CD4-positive, alpha-beta T cell treated with Interleukin-6 at 100 ng/mL for 8 hours (primary cell): ENCODE data around the gene KRT6B.
"Not testable (repeated sequence)": the region's sequence is repeated elsewhere in the genome, so short reads cannot be mapped to it uniquely, and the experiment has no call there.

ENCODE experiments used
- DNase-seq: peaks from one replicate; pipeline ENCODE4 v3.0.0-alpha.2; 2020; ENCODE audit warnings: mixed read lengths, low spot score

The KRT6B gene

DNA sequence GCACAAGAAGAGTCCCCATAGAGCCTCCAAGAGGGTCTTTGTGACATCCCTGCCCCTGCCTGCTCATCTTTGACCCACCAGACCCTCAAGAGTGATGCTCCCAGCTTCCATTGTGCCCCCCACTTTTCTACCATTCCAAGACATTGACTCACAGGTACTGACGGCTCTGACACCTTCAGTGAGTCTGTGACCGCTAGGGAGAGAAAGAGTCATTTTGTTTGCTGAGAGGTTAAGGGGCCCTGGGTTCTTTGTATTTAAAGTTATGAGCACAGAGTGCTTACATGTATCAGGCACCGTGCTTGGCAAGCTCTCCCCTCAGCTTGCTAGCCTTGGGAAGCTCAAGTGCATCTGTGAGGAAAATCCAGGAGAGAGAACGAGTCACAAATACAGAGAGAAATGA, 38.7 kb downstream of the KRT6B start:
- DNase-seq, result no peak

DNA sequence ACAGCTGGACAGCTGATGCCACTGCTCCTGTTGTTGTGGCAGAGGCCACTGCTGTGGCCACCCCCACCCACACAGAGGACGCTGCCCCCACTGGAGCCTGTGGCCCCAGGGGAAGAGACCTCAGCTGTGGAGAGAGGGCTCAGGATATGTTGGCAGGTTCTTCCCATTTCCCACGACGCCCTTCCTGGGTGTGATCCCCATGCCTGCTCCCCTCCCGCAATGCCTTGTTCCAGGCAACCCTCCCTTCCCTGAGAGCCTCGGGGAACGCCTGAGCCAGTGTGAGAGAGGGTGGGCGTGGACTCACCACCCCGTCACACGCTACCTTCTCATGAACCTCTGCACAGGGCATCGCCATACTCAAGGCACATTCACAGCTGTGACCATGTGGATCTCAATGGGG, 40.1 kb downstream of the KRT6B start:
- DNase-seq, result no peak

- not testable (repeated sequence) for DNase-seq
These were observed 41.2 kb downstream of the KRT6B start for GRCh38 chr12:52410589-52411248.

GRCh38 chr12:52407918-52408317, 44.0 kb downstream of the KRT6B start:
- no peak for DNase-seq

DNA sequence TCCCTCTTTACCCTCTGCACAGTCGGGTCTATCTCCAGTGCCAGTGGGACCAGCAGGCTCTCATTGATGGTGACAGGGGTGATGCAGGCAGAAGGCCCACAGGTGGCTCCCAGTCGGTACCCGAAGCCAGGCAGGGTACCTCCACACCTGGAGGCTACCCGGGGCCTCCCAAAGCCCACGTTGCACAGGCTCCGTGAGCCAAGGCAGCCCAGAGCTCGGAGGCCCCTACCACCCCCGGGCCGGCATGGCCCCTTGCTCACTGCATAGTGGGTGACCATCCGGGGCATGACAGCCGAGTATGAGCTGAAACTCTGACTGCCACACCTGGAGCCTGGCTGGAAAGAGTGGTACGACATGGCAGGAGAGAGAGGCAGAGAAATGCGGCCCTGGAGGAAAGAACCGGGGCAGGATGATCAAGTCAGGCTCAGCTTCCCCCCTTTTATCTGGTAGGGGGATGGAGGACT, 46.0 kb downstream of the KRT6B start, which contains the start of gene KRT82:
Gene KRT82, minus strand, starts transcription at position 414 of the 464 bp plus-strand sequence. Its CDS starts 58 bp downstream, at position 356.
- no peak for DNase-seq

GRCh38 chr12:52404951-52405350, 47.0 kb downstream of the KRT6B start:
- no peak for DNase-seq

GRCh38 chr12:52403561-52403960, 48.4 kb downstream of the KRT6B start:
- DNase-seq, result no peak

DNA sequence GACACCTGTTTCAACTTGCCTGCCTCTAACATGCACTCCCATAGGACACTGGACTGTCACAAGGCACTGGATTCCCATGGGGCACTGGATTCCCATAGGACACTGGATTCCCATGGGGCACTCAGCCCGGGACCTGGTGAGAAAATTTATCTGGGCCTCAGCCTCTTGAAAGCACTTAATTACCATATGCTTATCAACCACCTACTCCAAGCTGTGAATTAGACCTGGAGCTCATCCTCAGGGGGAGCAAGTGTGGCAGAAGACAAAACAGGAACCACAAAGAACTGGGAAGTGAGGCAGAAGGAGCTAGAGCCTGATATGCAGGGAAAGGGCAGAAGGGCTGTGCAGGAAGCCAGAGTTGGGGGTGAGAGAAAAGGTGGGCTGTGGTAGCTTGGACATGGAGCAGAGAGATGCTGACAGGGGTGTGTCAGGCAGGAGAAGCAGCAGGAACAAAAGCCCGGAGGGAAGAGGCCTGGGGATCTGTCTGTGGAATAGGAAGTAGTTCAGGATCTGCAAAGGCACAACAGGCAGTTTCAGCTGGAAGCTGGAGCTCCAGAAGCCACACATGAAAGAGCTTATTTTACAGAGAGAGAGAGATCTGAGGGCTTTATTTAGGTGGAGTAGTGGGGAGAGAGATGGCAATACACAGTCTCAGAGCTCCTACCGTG, 48.9 kb downstream of the KRT6B start:
- no peak for DNase-seq

- no peak for DNase-seq
These were observed 49.6 kb downstream of the KRT6B start for GRCh38 chr12:52402377-52402776.

DNA sequence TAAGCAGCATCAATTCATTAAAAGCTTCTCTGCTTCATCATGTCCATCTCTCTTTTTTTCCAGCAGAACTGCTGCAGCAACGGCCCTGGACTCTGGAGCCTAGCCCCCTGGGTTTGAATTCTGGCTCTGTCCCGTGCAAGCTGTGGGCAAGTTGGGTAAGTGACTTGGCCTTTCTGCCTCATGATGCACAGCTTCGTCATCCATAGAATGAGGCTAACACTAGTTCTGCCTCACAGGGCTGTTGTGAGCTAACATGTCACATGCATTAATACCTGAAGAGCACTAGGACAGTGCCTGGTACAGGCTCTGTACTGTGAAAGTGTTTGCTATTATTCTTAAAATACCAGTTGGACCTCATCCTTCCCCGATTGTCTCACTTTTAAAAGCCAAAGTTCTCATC, 50.0 kb downstream of the KRT6B start:
- no peak for DNase-seq

DNA sequence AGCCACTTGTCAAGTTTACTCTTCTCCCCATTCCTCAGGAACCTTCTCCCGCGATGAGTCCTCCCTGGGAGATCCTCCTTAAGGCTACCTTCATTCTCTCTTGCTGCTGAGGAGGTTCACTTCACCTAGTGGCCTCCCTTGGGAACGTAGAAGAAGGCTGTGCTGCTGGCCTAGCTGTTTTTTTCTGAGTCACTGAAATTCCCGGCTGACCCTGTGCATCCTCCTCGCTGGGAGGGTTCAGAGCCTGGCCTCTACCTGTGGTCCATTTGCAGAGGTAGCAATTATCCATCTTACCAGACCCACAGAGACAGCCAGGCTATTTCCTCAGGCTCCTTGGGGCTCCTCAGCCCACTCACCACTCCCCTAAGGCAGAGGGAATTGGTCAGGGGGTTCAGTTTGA, 50.4 kb downstream of the KRT6B start:
- DNase-seq, result no peak

- DNase-seq, result no peak
These were observed 51.0 kb downstream of the KRT6B start for GRCh38 chr12:52400906-52401305.

GRCh38 chr12:52399756-52400155, 52.2 kb downstream of the KRT6B start:
- DNase-seq, result no peak

DNA sequence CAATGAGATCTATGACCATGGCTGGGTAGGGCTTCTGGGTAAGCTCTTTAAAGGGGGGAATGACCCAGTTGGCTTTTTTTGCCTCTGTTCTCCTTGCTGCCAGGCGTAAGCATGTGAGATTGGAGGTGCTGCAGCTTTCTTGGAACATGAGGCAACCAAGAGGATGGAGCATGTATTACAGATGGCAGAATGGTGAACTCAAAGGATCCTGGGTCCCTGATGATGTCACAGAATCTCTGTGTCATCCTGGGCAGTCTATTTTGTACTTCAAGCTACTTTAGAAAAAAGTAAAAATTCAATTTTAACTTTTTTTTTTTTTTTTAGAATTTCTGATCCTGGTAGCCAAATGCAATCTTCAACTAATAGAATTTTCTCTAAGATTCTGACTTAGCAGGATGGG, 53.8 kb downstream of the KRT6B start:
- no peak for DNase-seq

DNA sequence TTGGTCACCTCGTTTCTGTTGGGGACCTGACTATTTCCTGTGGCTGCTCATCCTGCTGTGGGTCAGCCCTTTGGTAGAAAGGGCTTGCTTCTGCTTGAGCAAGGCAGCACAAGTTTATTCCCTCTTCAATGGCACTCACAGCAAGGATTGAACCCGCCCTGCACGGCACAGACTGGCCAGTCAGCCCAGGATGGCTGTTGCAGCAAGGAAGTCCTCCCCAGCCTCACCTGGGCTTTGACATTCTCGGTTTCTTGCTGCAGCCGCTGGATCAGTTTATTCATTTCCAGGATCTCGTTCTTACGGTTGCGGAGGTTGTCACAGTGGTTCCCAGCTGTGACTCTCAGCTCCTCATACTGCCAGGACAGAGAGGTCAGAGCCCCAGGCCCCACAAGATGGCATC, 55.3 kb downstream of the KRT6B start:
- no peak for DNase-seq
